GM23338 (cell line): ENCODE results near the gene TPMT. TPM values are rescaled to one million over a fixed set of nuclear protein-coding genes. Genes with fewer than 3 reads are reported as not detected.

Source experiments
- ATAC-seq: fragments of 200-7000 bp; cut with Tn5 transposase; 3 replicates; pipeline ENCODE4 v1.9.1; 2020
- DNase-seq: peaks from one replicate; pipeline ENCODE4 v3.0.0-alpha.2; 2015; ENCODE audit warnings: low spot score
- H2AFZ ChIP-seq: fragments of 200-600 bp; sonication (generic); 2 replicates; pipeline ENCODE4 v1.8.0; 2016; ENCODE audit warnings: antibody characterized with exemption, mild to moderate bottlenecking, moderate library complexity
- H3F3A ChIP-seq: fragments of 200-600 bp; sonication (generic); replicated peaks from 2 replicates; pipeline ENCODE4 v1.8.0; 2017; ENCODE audit warnings: antibody characterized with exemption, mixed run types, low read depth
- H3K27ac ChIP-seq: fragments of 200-600 bp; sonication (generic); 2 replicates; pipeline ENCODE4 v1.6.1; 2016; ENCODE audit warnings: low read depth
- H3K27me3 ChIP-seq: fragments of 200-600 bp; sonication (generic); 2 replicates; pipeline ENCODE4 v1.8.0; 2016; ENCODE audit warnings: mild to moderate bottlenecking, mixed run types, moderate library complexity; ENCODE audit not compliant: insufficient read depth
- H3K36me3 ChIP-seq: fragments of 200-600 bp; sonication (generic); 2 replicates; pipeline ENCODE4 v1.8.0; 2016; ENCODE audit warnings: mild to moderate bottlenecking; ENCODE audit not compliant: insufficient read depth
- H3K4me1 ChIP-seq: fragments of 200-600 bp; sonication (generic); 2 replicates; pipeline ENCODE4 v1.8.0; 2016; ENCODE audit warnings: mild to moderate bottlenecking, moderate library complexity; ENCODE audit not compliant: insufficient read depth
- H3K4me2 ChIP-seq: fragments of 200-600 bp; sonication (generic); 2 replicates; pipeline ENCODE4 v1.7.1; 2017; ENCODE audit warnings: mixed run types
- H3K4me3 ChIP-seq: fragments of 200-600 bp; sonication (generic); 2 replicates; pipeline ENCODE4 v1.6.1; 2016; ENCODE audit warnings: mixed run types
- H3K79me2 ChIP-seq: fragments of 200-600 bp; sonication (generic); replicated peaks from 2 replicates; pipeline ENCODE4 v1.8.0; 2017; ENCODE audit warnings: mild to moderate bottlenecking; ENCODE audit not compliant: insufficient read depth
- H3K9me2 ChIP-seq: fragments of 200-600 bp; sonication (generic); 2 replicates; pipeline ENCODE4 v1.8.0; 2017; ENCODE audit not compliant: insufficient read depth
- H4K20me1 ChIP-seq: fragments of 200-600 bp; sonication (generic); replicated peaks from 2 replicates; pipeline ENCODE4 v1.8.0; 2017; ENCODE audit warnings: mild to moderate bottlenecking; ENCODE audit not compliant: insufficient read depth
- H3K27ac Mint-ChIP-seq: 2 replicates; pipeline ENCODE4 v1.8.0; 2020; ENCODE audit warnings: inconsistent platforms, mild to moderate bottlenecking, moderate library complexity, mixed read lengths
- H3K27me3 Mint-ChIP-seq: 3 replicates; pipeline ENCODE4 v1.8.0; 2022; ENCODE audit warnings: low read depth, mild to moderate bottlenecking, moderate library complexity, mixed read lengths, inconsistent platforms; ENCODE audit not compliant: insufficient read depth, poor library complexity
- H3K36me3 Mint-ChIP-seq: 3 replicates; pipeline ENCODE4 v1.8.0; 2021; ENCODE audit warnings: low read depth, mild to moderate bottlenecking, inconsistent platforms, moderate library complexity, mixed read lengths
- H3K4me1 Mint-ChIP-seq: 3 replicates; pipeline ENCODE4 v1.8.0; 2020; ENCODE audit warnings: mild to moderate bottlenecking, inconsistent platforms, mixed read lengths
- H3K4me3 Mint-ChIP-seq: 3 replicates; pipeline ENCODE4 v1.8.0; 2021; ENCODE audit warnings: moderate library complexity, mild to moderate bottlenecking, inconsistent platforms, mixed read lengths
- H3K9me3 Mint-ChIP-seq: 3 replicates; pipeline ENCODE4 v1.8.0; 2020; ENCODE audit warnings: moderate library complexity, mild to moderate bottlenecking, inconsistent platforms, mixed read lengths
- CTCF ChIP-seq, 2 experiments: fragments of 200-600 bp in 1 of 2; sonication (generic) in 1 of 2; conservative IDR thresholded peaks; 2 replicates each; pipeline versions ENCODE4 v1.5.1 to v1.6.1; 2016 to 2017; ENCODE audit warnings: antibody characterized with exemption in 2 of 2, low read depth in 2 of 2, mild to moderate bottlenecking in 2 of 2, moderate library complexity in 1 of 2
- ETS1 ChIP-seq: IDR thresholded peaks from 2 replicates; pipeline ENCODE4 v1.6.1; 2016; ENCODE audit warnings: antibody characterized with exemption
- EZH2 ChIP-seq: fragments of 200-600 bp; sonication (generic); IDR thresholded peaks from one replicate; pipeline ENCODE4 v1.8.0; 2017; ENCODE audit warnings: antibody characterized with exemption, mild to moderate bottlenecking, low read depth; ENCODE audit not compliant: unreplicated experiment
- ZNF331 ChIP-seq: fragments of 250-450 bp; sonication (Bioruptor Pico); IDR thresholded peaks from 2 replicates; pipeline ENCODE4 v1.5.0; 2020; ENCODE audit warnings: low read depth, mild to moderate bottlenecking, moderate library complexity
- ZNF462 ChIP-seq: fragments of 250-450 bp; sonication (Bioruptor Pico); IDR thresholded peaks from 2 replicates; pipeline ENCODE4 v1.5.0; 2020; ENCODE audit warnings: mild to moderate bottlenecking, moderate library complexity
- polyA plus RNA-seq: library from polyadenylated mRNA; unstranded; fragments of >200 nt; fragmentation: Nextera tagmentation; extraction: Ambion mirVana; gene quantifications from 2 replicates; pipeline ENCODE4 v1.2.1, GENCODE V29; 2016
- total RNA-seq: library from RNA; depleted of rRNA; stranded (reverse); fragments of >200 nt; shearing (Covaris generic); gene quantifications from 2 replicates; pipeline ENCODE4 v1.2.3, GENCODE V29; 2014

TPMT gene
- total and polyA plus RNA-seq, 2 experiments from 2014 or later: 19.5 to 21.6 TPM

GRCh38 chr6:18189196-18189595 lies 34.3 kb upstream of the TPMT start:
- Histone ChIP-seq H3K4me3 (no peak overlapping the region), H3K27me3 (no peaks in the 10 kb centered on the region), H3K4me2 (no peak overlapping the region), H3K4me1 (peaks cover 21% of the 10 kb centered on the region), H3K36me3 (no peaks in the 10 kb centered on the region), H3K27ac (no peak overlapping the region), H4K20me1 (no peaks in the 10 kb centered on the region), H2AFZ (no peak overlapping the region), H3F3A (no peaks in the 10 kb centered on the region), H3K9me2 (no peaks in the 10 kb centered on the region), H3K79me2 (no peaks in the 10 kb centered on the region)
- no peak overlapping the region for H3K27ac Mint-ChIP-seq
- ATAC-seq: no peak
- no peak overlapping the region for H3K4me3 Mint-ChIP-seq
- H3K4me1 Mint-ChIP-seq: peaks cover 33% of the 10 kb centered on the region
- DNase-seq: no peak
- peaks cover 4% of the 10 kb centered on the region for H3K27me3 Mint-ChIP-seq
- H3K36me3 Mint-ChIP-seq: peaks cover 7% of the 10 kb centered on the region; the same call in 2 of the 3 replicates
- TF ChIP-seq ZNF462: no peak
- TF ChIP-seq ETS1: no peak
- no peak for TF ChIP-seq ZNF331
- TF ChIP-seq EZH2: no peak
- H3K9me3 Mint-ChIP-seq: no peaks in the 10 kb centered on the region

GRCh38 chr6:18187701-18188100 lies 32.8 kb upstream of the TPMT start:
- H3K4me1 ChIP-seq: peaks cover 21% of the 10 kb centered on the region
- peaks cover 43% of the 10 kb centered on the region for H3K4me1 Mint-ChIP-seq
- no peaks in the 10 kb centered on the region for H3K9me3 Mint-ChIP-seq
- no peak overlapping the region for H3K4me2 ChIP-seq
- no peak overlapping the region for H3K27ac ChIP-seq
- no peaks in the 10 kb centered on the region for H3K9me2 ChIP-seq
- no peaks in the 10 kb centered on the region for H3K79me2 ChIP-seq
- peaks cover 2% of the 10 kb centered on the region for H3K27me3 Mint-ChIP-seq
- no peak for ATAC-seq
- peak overlapping the region; percentile 64; the same call in 1 of the 2 replicates for H3K27ac Mint-ChIP-seq
- H3K4me3 ChIP-seq: no peak overlapping the region
- H4K20me1 ChIP-seq: no peaks in the 10 kb centered on the region
- H3F3A ChIP-seq: no peaks in the 10 kb centered on the region
- no peak overlapping the region for H2AFZ ChIP-seq
- H3K27me3 ChIP-seq: no peaks in the 10 kb centered on the region
- H3K36me3 ChIP-seq: no peaks in the 10 kb centered on the region
- H3K4me3 Mint-ChIP-seq: no peak overlapping the region
- no peak for DNase-seq
- H3K36me3 Mint-ChIP-seq: peaks cover 13% of the 10 kb centered on the region; the same call in 2 of the 3 replicates
- peak in 1 of 2 experiments; percentile 45; a peak in 2 of 4 replicates for TF ChIP-seq CTCF (conservative IDR thresholded peaks at IDR 0.05; ENCODE audit: low read depth in 2 of 2)
